ENCODE data around the gene ATIC.

The ATIC gene

DNA sequence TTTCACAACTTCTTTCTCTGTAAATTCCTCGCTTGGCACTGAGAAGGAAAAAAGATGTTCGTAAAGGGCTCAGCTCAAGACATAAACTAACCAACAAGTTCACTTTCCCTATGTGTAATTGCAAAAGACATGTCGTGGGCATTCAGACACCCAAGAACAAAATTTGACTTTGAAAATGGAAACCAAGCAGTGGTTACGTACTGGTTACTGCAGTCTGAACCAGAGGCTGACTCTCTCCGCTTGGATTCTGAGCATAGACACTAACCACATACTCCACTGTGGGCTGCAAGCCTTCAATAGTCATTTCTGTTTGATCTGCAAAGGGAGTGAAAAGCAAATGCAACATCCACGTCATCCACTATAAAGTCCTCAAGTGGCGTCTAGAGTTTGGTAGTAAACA lies 70.2 kb downstream of the ATIC start:
- H3K9ac ChIP-seq (ENCODE audit: low read length), result no peak overlapping the region
- H3K36me3 ChIP-seq (ENCODE audit: control insufficient read depth, low read depth, low read length), result peaks cover 20% of the 10 kb centered on the region
- H3K4me1 ChIP-seq (ENCODE audit: control insufficient read depth, low read depth, low read length), result no peaks in the 10 kb centered on the region
- H3K4me3 ChIP-seq (ENCODE audit: low read length), result no peak overlapping the region
- H3K27me3 ChIP-seq (ENCODE audit: control insufficient read depth, insufficient read depth, low read length), result no peaks in the 10 kb centered on the region
- H3K27ac ChIP-seq (ENCODE audit: low read length), result no peak overlapping the region
- no peaks in the 10 kb centered on the region for H3K9me3 ChIP-seq (ENCODE audit: control insufficient read depth, low read depth, low read length)

DNA sequence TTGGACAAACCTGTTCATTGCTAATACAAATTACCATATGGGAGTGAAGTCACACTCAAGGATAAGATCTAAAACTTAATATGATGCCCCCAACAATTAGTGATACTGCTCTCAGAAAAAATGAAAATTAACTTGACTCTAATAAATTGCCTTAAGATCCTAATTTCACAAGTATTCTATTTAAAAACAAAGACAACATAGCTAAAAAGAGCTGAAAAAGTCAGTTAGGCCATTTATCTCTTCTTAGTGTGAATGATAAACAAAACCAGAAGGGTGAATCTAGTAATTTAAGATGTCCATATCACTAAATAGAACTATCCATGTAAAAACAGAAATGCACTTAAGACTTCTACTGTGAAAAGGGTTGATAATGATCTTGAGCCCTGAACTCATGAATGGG lies 70.6 kb downstream of the ATIC start:
- H3K9me3 ChIP-seq (ENCODE audit: control insufficient read depth, low read depth, low read length), result no peaks in the 10 kb centered on the region
- H3K27ac ChIP-seq (ENCODE audit: low read length), result no peak overlapping the region
- peaks cover 20% of the 10 kb centered on the region for H3K36me3 ChIP-seq (ENCODE audit: control insufficient read depth, low read depth, low read length)
- H3K9ac ChIP-seq (ENCODE audit: low read length), result no peak overlapping the region
- no peaks in the 10 kb centered on the region for H3K27me3 ChIP-seq (ENCODE audit: control insufficient read depth, insufficient read depth, low read length)
- no peak overlapping the region for H3K4me3 ChIP-seq (ENCODE audit: low read length)
- no peaks in the 10 kb centered on the region for H3K4me1 ChIP-seq (ENCODE audit: control insufficient read depth, low read depth, low read length)

DNA sequence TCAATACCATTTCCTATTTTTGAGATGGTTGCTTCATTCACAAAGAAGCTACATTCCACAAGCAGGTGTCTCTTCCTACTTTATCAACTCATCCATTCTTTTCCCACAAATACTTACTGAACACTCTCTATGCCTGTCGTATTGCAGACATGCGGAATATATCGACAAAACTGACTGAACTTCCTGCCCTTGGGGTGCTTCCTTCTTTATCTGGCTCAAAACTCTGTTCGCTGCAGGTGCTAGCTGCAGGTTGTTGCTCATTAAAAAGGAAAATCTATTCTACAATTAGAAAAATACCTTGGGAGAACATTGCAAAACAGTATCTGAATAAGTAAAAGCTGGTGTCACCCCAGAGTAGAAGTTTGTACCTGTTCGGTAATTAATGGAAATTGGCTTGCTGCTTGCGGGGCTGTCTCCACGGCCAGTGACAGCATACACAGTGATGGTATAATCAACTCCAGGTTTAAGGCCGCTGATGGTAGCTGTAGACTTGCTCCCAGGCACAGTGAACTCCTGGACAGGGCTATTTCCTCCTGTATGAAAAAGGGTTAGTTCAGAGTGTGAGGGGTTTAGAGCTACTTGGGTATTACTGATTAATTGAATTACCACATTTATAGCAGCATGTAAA lies 71.9 kb downstream of the ATIC start:
- Histone ChIP-seq H3K27ac (ENCODE audit: low read length) (no peak overlapping the region), H3K36me3 (ENCODE audit: control insufficient read depth, low read depth, low read length) (peaks cover 16% of the 10 kb centered on the region), H3K4me3 (ENCODE audit: low read length) (no peak overlapping the region), H3K27me3 (ENCODE audit: control insufficient read depth, insufficient read depth, low read length) (no peaks in the 10 kb centered on the region), H3K9me3 (ENCODE audit: control insufficient read depth, low read depth, low read length) (no peaks in the 10 kb centered on the region), H3K9ac (ENCODE audit: low read length) (no peak overlapping the region), H3K4me1 (ENCODE audit: control insufficient read depth, low read depth, low read length) (peaks cover 10% of the 10 kb centered on the region)

DNA sequence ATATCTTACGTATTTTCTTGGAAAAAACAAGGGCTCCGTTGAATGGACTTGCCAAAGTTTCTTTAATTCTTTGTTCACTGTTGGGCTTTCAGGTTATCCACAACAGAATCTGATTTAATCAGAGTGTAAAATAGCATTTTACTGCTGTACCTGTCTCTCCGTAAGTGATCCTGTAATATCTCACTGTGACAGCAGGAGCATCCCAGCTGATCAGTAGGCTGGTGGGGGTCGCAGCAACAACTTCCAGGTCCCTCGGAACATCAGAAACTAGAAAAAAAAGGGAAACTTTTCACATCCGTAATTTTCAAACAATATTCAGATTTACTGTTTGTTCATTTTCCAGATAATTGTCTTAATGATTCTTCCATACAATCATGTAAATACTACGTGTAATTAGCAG lies 72.9 kb downstream of the ATIC start:
- H3K27ac ChIP-seq (ENCODE audit: low read length), result no peak overlapping the region
- H3K4me3 ChIP-seq (ENCODE audit: low read length), result no peak overlapping the region
- H3K36me3 ChIP-seq (ENCODE audit: control insufficient read depth, low read depth, low read length), result peaks cover 16% of the 10 kb centered on the region

DNA sequence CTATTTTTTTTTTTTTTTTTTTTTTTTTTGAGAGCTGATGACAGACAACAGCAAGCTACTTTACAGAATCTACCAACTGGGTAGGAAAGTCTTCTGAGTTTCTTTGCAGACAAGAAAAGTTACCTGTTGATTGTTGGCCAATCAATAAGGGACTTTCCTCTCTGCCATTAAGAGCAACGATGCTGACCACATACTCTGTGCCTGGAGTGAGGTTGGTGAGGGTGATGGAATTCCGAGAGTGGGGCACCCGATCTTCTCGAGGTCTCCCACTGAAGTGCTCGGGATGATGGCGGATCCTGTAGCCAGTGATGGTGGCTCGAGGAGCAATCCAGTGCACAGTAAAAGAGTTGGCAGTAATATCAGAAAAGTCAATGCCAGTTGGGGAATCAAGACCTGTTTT lies 74.7 kb downstream of the ATIC start:
- Histone ChIP-seq H3K36me3 (ENCODE audit: control insufficient read depth, low read depth, low read length) (peaks cover 9% of the 10 kb centered on the region), H3K9me3 (ENCODE audit: control insufficient read depth, low read depth, low read length) (no peaks in the 10 kb centered on the region), H3K27ac (ENCODE audit: low read length) (no peak overlapping the region), H3K9ac (ENCODE audit: low read length) (no peak overlapping the region), H3K4me3 (ENCODE audit: low read length) (no peak overlapping the region), H3K27me3 (ENCODE audit: control insufficient read depth, insufficient read depth, low read length) (no peaks in the 10 kb centered on the region), H3K4me1 (ENCODE audit: control insufficient read depth, low read depth, low read length) (peaks cover 10% of the 10 kb centered on the region)

More for the DNA sequence above, 72.9 kb downstream of the ATIC start:
- no peaks in the 10 kb centered on the region for H3K27me3 ChIP-seq (ENCODE audit: control insufficient read depth, insufficient read depth, low read length)
- no peaks in the 10 kb centered on the region for H3K9me3 ChIP-seq (ENCODE audit: control insufficient read depth, low read depth, low read length)
- peaks cover 10% of the 10 kb centered on the region for H3K4me1 ChIP-seq (ENCODE audit: control insufficient read depth, low read depth, low read length)
- no peak overlapping the region for H3K9ac ChIP-seq (ENCODE audit: low read length)

DNA sequence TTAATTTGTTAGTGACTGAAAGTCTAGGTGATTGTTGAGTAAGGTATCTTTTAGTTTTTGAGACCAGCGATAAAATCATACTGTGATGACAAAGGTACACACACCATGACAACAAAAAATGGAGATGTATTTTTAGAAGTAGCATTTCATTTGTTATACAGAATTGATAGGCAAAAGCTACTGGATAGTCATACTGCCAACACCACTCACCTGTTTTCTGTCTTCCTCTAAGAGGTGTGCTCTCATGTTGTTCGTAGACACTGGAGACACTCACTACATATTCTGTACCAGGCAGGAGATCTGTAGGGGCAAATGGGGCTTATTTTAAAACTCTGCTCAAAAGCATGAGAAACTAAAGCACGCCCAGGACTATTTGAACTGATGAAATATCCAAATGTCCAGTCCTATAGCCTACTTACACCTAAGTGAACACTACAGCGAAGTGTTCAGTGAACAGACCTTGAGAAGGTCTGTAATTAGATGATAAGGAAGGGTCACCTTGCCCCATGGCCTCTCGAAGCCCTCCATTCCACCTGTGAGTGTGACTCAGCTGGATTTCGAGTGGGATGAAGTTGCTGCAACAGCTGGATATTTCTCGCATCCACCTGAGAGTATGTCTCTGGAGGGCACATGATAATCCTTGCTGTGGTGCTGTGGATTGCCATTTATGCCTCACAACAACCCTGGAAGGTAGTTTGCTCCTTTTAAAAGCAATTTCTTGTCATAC lies 76.3 kb downstream of the ATIC start:
- no peak overlapping the region for H3K4me3 ChIP-seq (ENCODE audit: low read length)
- H3K36me3 ChIP-seq (ENCODE audit: control insufficient read depth, low read depth, low read length), result peaks cover 15% of the 10 kb centered on the region
- H3K4me1 ChIP-seq (ENCODE audit: control insufficient read depth, low read depth, low read length), result peaks cover 10% of the 10 kb centered on the region
- H3K9me3 ChIP-seq (ENCODE audit: control insufficient read depth, low read depth, low read length), result no peaks in the 10 kb centered on the region
- H3K9ac ChIP-seq (ENCODE audit: low read length), result no peak overlapping the region
- no peak overlapping the region for H3K27ac ChIP-seq (ENCODE audit: low read length)
- H3K27me3 ChIP-seq (ENCODE audit: control insufficient read depth, insufficient read depth, low read length), result no peaks in the 10 kb centered on the region

DNA sequence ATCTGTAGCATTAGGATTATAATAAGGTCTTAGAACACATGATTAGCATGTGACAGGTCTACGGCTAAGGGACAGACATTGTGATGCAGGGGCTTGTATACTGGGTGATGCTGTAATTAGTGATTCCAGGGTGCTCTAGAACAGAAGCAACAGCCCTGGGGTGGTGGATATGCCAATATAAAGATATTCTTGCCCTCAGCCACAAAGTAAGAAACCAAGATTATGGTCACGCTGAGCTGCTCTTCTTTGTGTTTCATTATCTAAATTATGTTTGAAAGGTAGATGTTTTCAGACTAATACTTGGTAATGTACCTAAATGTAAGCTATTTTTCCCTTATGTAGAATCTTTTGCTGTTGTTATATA lies 78.7 kb downstream of the ATIC start:
- H3K4me1 ChIP-seq (ENCODE audit: control insufficient read depth, low read depth, low read length), result peaks cover 10% of the 10 kb centered on the region

DNA sequence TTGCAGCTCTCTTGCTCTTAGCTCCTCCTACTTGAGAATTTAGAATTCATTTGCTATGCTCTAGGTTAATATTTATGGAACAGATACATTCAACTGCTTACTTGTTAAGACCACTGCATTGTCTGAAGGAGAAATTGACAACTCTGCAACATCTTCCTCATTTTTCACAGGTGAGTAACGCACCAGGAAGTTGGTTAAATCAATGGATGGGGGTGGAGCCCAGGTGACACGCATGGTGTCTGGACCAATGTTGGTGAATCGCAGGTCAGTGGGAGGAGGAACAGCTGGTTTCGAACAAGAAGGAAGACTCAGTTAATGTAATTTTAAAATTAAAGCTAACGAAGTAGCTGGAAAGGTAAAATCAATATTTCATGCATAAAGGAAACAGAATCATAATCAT lies 79.7 kb downstream of the ATIC start:
- peaks cover 20% of the 10 kb centered on the region for H3K36me3 ChIP-seq (ENCODE audit: control insufficient read depth, low read depth, low read length)

More for the DNA sequence above, 78.7 kb downstream of the ATIC start:
- H3K9me3 ChIP-seq (ENCODE audit: control insufficient read depth, low read depth, low read length), result no peaks in the 10 kb centered on the region
- H3K27me3 ChIP-seq (ENCODE audit: control insufficient read depth, insufficient read depth, low read length), result no peaks in the 10 kb centered on the region
- no peak overlapping the region for H3K9ac ChIP-seq (ENCODE audit: low read length)
- H3K27ac ChIP-seq (ENCODE audit: low read length), result no peak overlapping the region
- peaks cover 20% of the 10 kb centered on the region for H3K36me3 ChIP-seq (ENCODE audit: control insufficient read depth, low read depth, low read length)
- no peak overlapping the region for H3K4me3 ChIP-seq (ENCODE audit: low read length)

DNA sequence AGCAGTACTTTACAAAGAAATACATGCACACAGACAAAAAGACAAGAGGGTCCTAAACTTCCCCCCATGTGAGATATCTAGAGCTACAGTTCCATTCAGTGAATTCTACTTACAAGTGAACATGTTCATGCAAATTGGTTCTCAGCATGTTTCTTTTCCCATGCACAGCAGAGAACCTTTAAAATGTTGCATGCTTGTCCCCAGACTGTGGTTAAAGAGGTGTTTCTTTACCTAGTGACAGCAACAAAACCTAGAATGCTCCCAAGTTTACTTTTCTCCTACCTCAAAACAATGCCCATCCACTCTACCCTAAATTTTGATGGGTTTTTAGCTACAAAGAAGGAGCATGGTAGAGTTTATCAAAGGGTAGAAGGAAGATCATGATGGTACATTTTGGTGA lies 80.3 kb downstream of the ATIC start:
- Histone ChIP-seq H3K4me3 (ENCODE audit: low read length) (no peak overlapping the region), H3K36me3 (ENCODE audit: control insufficient read depth, low read depth, low read length) (peaks cover 17% of the 10 kb centered on the region), H3K9me3 (ENCODE audit: control insufficient read depth, low read depth, low read length) (no peaks in the 10 kb centered on the region), H3K9ac (ENCODE audit: low read length) (no peak overlapping the region), H3K27me3 (ENCODE audit: control insufficient read depth, insufficient read depth, low read length) (no peaks in the 10 kb centered on the region), H3K27ac (ENCODE audit: low read length) (no peak overlapping the region), H3K4me1 (ENCODE audit: control insufficient read depth, low read depth, low read length) (peaks cover 10% of the 10 kb centered on the region)

More for the DNA sequence above, 79.7 kb downstream of the ATIC start:
- Histone ChIP-seq H3K4me1 (ENCODE audit: control insufficient read depth, low read depth, low read length) (peaks cover 10% of the 10 kb centered on the region), H3K9ac (ENCODE audit: low read length) (no peak overlapping the region), H3K27me3 (ENCODE audit: control insufficient read depth, insufficient read depth, low read length) (no peaks in the 10 kb centered on the region), H3K9me3 (ENCODE audit: control insufficient read depth, low read depth, low read length) (no peaks in the 10 kb centered on the region), H3K27ac (ENCODE audit: low read length) (no peak overlapping the region), H3K4me3 (ENCODE audit: low read length) (no peak overlapping the region)

DNA sequence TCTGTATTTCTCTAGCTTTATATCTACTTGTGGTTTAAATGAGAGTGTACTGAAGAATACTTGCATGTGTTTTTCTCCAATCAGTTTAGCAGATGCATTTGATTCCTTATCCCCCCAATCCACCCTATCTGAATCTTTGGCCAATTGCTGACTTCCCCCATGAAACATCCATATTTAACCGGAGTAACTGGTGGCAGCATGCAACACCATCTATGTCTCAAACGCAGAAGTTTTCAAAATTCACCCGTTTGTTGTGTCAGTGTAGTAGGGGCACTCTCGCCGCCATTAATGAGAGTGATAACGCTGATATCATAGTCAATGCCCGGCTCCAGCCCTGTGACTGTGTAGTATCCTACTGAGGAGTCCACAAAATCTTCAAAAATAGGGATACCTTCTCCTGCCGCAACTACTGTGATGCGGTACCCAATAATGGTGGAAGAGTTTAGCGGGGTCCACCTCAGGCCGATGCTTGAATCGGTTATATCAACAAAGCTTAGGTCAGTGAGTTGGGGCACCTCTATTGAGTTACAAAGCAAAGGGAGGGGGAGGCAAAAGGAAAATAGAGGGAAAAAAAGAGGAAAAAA lies 80.9 kb downstream of the ATIC start:
- Histone ChIP-seq H3K9me3 (ENCODE audit: control insufficient read depth, low read depth, low read length) (no peaks in the 10 kb centered on the region), H3K36me3 (ENCODE audit: control insufficient read depth, low read depth, low read length) (peaks cover 22% of the 10 kb centered on the region), H3K27me3 (ENCODE audit: control insufficient read depth, insufficient read depth, low read length) (no peaks in the 10 kb centered on the region), H3K4me1 (ENCODE audit: control insufficient read depth, low read depth, low read length) (peaks cover 10% of the 10 kb centered on the region), H3K27ac (ENCODE audit: low read length) (no peak overlapping the region), H3K9ac (ENCODE audit: low read length) (no peak overlapping the region), H3K4me3 (ENCODE audit: low read length) (no peak overlapping the region)

DNA sequence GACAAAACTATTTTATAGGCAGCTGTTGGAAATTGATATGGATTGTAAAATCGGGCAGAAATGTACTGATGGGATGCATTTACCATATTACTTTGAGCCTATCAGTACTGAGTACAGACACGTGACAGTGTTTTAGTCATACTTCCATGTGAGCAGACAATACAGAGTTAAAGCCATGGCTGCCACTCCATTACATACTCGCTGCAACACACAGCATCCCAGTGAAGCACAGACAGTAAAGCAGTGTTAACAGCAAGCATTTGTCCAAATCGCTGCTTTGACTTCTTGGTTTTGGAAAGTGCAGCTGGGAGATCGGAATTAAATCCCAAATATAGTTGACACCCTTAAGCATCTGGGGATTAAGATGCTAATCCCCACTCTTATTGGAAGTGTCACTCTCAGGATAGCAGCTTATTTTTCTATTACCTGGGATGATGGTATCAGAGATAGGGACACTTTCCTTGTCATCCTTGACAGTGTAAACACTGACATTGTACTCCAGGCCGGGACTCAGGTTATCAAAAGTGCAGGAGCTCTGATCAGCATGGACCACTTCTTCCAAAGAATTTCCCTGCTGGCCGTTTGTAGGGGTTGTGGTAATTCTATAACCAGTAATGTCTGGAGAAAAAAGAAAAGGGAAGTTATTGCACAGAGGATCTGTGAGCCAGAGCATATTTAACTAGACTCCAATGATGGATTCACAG lies 82.4 kb downstream of the ATIC start:
- Histone ChIP-seq H3K36me3 (ENCODE audit: control insufficient read depth, low read depth, low read length) (peaks cover 24% of the 10 kb centered on the region), H3K4me3 (ENCODE audit: low read length) (no peak overlapping the region), H3K4me1 (ENCODE audit: control insufficient read depth, low read depth, low read length) (peaks cover 8% of the 10 kb centered on the region), H3K9me3 (ENCODE audit: control insufficient read depth, low read depth, low read length) (no peaks in the 10 kb centered on the region), H3K27ac (ENCODE audit: low read length) (no peak overlapping the region), H3K27me3 (ENCODE audit: control insufficient read depth, insufficient read depth, low read length) (no peaks in the 10 kb centered on the region), H3K9ac (ENCODE audit: low read length) (no peak overlapping the region)

All from iPS-18a (cell line).